GM19324 (cell line): Measurements from ENCODE around the gene STUB1.
"Not testable (repeated sequence)": the region's sequence is repeated elsewhere in the genome, so short reads cannot be mapped to it uniquely, and the experiment has no call there.

ENCODE experiments used
- ATAC-seq: cut with Tn5 transposase; IDR thresholded peaks from one replicate; pipeline ENCODE4 v1.9.1; 2021; ENCODE audit warnings: mild to moderate bottlenecking, moderate library complexity; ENCODE audit not compliant: unreplicated experiment, low FRiP score

Gene STUB1

GRCh38 chr16:709566-710499 is 29.6 kb downstream of the STUB1 start:
- ATAC-seq, result no peak

DNA sequence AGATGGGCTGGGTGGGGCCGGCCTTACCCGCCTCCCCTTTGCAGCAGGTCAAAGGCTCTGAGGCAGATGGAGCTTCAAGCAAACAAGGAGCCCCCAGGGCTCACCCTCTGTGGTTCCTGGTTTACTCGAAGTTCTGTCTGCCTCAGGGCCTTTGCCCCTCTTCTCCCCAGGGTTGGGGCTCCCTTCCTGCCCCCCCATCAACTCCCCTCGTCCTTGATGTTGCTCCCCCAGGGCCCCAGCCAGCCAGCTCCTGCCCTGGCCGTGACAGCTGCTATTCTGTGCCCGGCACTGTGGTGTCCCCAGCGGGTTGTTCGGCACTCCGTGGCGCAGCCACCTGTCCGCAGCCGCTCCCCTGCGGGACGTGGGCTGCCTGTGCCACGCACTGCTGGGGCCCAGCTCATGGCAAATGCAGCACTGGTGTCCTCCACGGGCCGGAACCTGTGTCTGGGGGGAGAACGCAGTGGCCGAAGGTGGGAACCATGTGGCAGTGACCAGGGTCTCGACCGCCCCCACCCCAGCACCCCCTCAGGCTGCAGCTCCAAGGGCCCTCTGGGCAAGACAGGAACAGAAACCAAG is 30.4 kb downstream of the STUB1 start:
- no peak for ATAC-seq

DNA sequence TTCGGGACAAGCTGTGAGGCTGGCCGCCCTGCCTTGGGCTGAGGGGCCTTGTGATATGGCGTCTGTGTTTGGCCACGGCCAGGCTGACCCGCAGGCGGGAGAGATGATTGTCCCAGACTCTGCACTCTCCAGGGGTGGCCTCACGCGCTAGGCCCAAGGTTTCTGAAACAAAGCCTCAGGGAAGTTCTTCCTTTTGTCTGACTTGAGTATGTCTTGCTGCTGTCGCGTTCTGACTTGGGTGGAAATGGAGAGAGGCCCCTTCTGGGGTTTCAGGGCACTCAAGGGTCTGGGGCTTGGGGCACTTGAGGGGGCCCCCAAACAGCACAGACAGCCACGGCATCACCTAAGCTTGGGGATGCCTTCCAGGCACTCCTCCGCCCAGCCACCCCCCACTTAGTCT is 30.9 kb downstream of the STUB1 start:
- ATAC-seq, result no peak

- no peak for ATAC-seq
Measured at GRCh38 chr16:711548-712320, 31.5 kb downstream of the STUB1 start.

DNA sequence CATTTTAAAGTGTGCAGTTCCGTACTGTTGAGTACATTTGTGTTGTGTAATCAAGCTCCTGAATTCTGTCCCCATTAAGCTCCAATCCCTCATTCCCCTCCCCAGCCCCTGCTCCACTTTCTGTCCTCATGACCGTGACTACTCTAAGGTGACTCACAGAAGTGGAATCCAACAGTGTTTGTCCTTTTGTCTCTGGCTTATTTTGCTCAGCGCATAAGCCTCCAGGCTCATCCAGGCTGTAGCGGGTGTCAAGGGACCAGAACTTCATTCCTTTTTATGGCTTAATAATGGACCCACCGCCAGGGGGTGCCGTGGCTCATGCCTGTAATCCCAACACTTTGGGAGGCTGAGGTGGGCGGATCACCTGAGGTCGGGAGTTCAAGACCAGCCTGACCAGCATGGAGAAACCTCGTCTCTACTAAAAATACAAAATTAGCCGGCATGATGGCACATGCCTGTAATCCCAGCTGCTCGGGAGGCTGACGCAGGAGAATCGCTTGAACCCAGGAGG is 32.6 kb downstream of the STUB1 start:
- ATAC-seq, result not testable (repeated sequence)

- no peak for ATAC-seq
Measured at GRCh38 chr16:714079-714478, 33.9 kb downstream of the STUB1 start.

GRCh38 chr16:714558-715476 is 34.6 kb downstream of the STUB1 start, which contains the start of gene METRN:
Gene METRN, plus strand, starts transcription at chr16:715118. Its CDS starts 172 bp downstream, at chr16:715290.
- ATAC-seq, result peak; percentile 76

- ATAC-seq, result peak; percentile 24
Measured at GRCh38 chr16:715477-716199, 35.4 kb downstream of the STUB1 start.

- no peak for ATAC-seq
Measured at GRCh38 chr16:716200-716568, 36.0 kb downstream of the STUB1 start.

GRCh38 chr16:716768-717325 is 36.6 kb downstream of the STUB1 start:
- no peak for ATAC-seq

GRCh38 chr16:717450-718245 is 37.4 kb downstream of the STUB1 start:
- no peak for ATAC-seq

- ATAC-seq, result no peak
Measured at GRCh38 chr16:718389-718788, 38.2 kb downstream of the STUB1 start.

DNA sequence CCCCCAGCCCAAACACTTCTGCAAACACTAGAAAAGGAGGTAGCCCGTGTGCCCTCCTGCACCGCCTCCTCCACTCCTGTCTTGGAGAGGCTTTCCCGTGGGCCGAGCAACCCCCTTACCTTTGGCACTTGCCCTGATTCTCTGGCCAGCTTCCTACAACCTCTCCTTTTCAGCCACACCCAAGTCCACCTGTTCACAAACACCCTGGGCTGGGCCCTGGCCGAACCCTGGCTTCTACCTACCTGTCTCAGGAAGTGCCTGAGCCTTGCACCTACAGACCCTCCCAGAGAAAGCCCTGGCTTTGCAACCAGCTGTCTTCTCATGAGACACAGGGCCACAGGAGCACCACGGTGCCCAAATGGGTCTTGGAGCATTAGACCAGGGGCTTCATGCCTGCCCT is 38.7 kb downstream of the STUB1 start:
- no peak for ATAC-seq

DNA sequence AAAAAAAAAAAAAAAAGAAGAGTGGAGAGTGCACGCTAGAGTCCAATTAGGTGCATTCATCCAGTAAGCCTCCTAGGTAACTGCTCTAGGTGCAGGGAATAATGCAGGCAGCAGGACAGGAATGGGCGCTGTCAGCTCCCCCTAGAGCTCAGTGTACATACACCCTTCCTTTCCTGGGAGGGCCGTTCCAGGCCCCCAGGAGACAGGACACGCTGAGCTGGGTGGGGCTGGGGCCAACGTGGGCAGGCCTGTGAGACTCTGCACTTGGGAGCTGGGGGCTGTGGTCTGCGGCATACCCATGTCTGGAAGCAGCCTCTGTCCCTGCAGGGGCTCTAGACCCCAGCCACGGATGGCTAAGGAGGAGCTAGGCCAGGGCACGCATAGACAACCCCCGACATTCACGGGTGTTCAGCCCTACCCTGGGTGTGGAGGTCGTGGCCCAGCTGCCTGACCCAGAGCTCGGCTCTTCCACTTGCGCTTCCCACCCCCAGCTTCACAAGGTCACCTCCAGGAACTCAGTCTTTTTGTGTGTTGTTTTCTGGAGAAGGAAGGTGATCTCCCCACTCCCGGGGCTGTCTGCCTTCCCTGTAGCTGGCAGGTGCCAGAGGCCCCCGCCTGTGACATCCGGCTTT is 39.7 kb downstream of the STUB1 start:
- ATAC-seq, result no peak

DNA sequence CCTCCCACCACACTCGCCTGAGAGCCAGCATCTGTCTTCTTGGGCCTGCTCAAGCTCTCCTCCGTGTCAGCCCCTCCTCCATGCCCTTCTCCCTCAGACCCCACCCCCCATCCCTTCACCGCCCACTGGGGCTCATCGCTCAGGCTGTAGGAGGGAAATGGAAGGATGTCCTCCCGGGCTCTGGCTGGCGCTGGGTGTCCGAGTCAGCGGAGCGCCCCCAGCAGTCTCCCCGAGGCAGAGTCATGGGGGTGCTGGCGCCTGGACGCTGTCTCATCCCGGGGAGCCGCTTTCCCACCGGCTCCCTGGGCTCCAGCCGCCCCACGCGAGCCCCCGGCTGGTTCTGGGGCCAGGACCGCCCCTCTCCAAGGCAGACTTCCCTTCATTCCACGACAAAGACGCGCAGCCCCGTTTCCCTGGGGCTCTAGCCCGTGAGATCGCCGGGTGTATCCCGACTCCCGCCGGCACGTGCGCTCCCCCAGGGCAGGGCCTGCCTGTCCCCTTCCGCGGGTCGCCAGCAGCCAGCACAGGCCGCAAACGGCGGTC is 40.3 kb downstream of the STUB1 start:
- ATAC-seq, result peak; percentile 18

- peak; percentile 74 for ATAC-seq
Measured at GRCh38 chr16:720990-721764, 41.0 kb downstream of the STUB1 start, which contains the start of gene ANTKMT. Gene ANTKMT, plus strand, starts transcription at chr16:721146. Its CDS starts 129 bp downstream, at chr16:721275.
